GM19035 (cell line): ENCODE results near the gene DDX49.
"Not testable (repeated sequence)": the region's sequence is repeated elsewhere in the genome, so short reads cannot be mapped to it uniquely, and the experiment has no call there.

Experiments
- ATAC-seq: cut with Tn5 transposase; IDR thresholded peaks from one replicate; pipeline ENCODE4 v1.9.1; 2021; ENCODE audit not compliant: unreplicated experiment

The DDX49 gene

GRCh38 chr19:18895038-18895823 lies 24.3 kb upstream of the DDX49 start:
- no peak for ATAC-seq

- ATAC-seq, result no peak
These were observed 23.6 kb upstream of the DDX49 start, which contains the start of gene CERS1 for GRCh38 chr19:18895824-18896341. Gene CERS1 (minus strand): TSS chr19:18896158. CDS start chr19:18896072, 86 bp downstream.

- ATAC-seq, result no peak
These were observed 23.1 kb upstream of the DDX49 start for GRCh38 chr19:18896421-18896841.

GRCh38 chr19:18897094-18898029 lies 22.2 kb upstream of the DDX49 start:
- no peak for ATAC-seq

- no peak for ATAC-seq
These were observed 21.4 kb upstream of the DDX49 start for GRCh38 chr19:18898081-18898606.

GRCh38 chr19:18898607-18899408 lies 20.7 kb upstream of the DDX49 start:
- no peak for ATAC-seq

- ATAC-seq, result no peak
These were observed 19.6 kb upstream of the DDX49 start for GRCh38 chr19:18899624-18900560.

GRCh38 chr19:18900700-18901481 lies 18.6 kb upstream of the DDX49 start:
- no peak for ATAC-seq

- ATAC-seq, result no peak
These were observed 18.0 kb upstream of the DDX49 start for GRCh38 chr19:18901491-18901890.

- not testable (repeated sequence) for ATAC-seq
These were observed 17.0 kb upstream of the DDX49 start for GRCh38 chr19:18902519-18902918.

GRCh38 chr19:18903156-18904037 lies 16.1 kb upstream of the DDX49 start:
- no peak for ATAC-seq

GRCh38 chr19:18904334-18905057 lies 15.0 kb upstream of the DDX49 start:
- ATAC-seq, result no peak

- ATAC-seq, result no peak
These were observed 14.5 kb upstream of the DDX49 start for GRCh38 chr19:18905058-18905456.

- ATAC-seq, result no peak
These were observed 13.8 kb upstream of the DDX49 start for GRCh38 chr19:18905513-18906236.

GRCh38 chr19:18906605-18907519 lies 12.7 kb upstream of the DDX49 start:
- ATAC-seq, result no peak
